K562 (cell line): Measurements from ENCODE around the gene CLDN7.

Experiments
- ETV5 ChIP-seq: sonication (generic); formaldehyde crosslinking; IDR thresholded peaks from 2 replicates; pipeline ENCODE4 v1.4.0; 2020; ENCODE audit warnings: low read depth, mild to moderate bottlenecking, missing genetic modification reagents
- NFXL1 ChIP-seq: fragments of 450-650 bp; formaldehyde crosslinking; IDR thresholded peaks from 2 replicates; pipeline ENCODE4 v1.4.0; 2021; ENCODE audit warnings: mild to moderate bottlenecking

DNA sequence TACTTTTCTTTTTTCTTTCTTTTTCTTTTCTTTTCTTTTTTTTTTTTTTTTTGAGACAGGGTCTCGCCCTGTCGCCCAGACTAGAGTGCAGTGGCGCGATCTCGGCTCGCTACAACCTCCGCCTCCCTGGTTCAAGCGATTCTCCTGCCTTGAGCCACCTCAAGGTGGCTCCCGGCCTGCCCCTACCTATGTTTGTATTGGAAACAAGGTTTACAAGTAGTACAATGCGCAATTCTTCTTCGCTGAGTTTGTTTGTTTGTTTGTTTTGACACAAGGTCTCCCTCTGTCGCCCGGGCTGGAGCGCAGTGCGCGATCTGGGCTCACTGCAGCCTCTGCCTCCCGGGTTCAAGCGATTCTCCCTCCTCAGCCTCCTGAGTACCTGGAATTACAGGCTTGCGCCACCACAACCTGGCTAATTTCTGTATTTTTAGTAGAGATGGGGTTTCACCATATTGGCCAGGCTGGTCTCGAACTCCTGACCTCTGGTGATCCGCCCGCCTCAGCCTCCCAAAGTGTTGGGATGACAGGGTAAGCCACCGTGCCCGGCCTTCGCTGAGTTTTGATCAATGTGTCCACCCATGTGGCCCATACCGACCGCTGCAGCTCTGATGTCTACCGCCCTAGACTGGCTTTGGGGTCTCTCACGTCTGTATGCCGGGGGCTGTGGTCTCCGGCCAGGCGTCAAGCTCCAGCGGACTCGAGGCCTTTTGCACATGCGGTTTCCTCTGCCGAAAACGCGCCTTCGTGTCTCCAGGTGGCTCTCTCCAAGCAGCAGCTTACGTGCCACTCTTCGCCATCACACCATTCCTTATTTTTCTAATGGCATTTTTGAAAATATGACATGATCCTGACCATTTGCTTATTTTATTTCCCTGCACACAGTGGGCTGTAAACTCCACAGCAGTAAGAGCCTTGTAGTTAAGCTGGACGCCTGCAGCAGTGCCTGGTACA, 33.2 kb upstream of the CLDN7 start:
- TF ChIP-seq NFXL1 (CRISPR knock-in tag) (no peak), ETV5 (CRISPR knock-in tag) (no peak)
